ENCODE measurements around the gene DNAJC9. TPM values are rescaled to one million over a fixed set of nuclear protein-coding genes. Genes with fewer than 3 reads are reported as not detected.

The DNAJC9 gene
- total and polyA plus RNA-seq, 2 experiments from 2014 or later: 19.8 to 21.1 TPM

GRCh38 chr10:73238990-73239566 lies 8.0 kb downstream of the DNAJC9 start:
- no peak overlapping the region for H3K27ac ChIP-seq
- H3K9me2 ChIP-seq (ENCODE audit: insufficient read depth): no peaks in the 10 kb centered on the region
- TF ChIP-seq EZH2phosphoT487 (IDR thresholded peaks at IDR 0.05; ENCODE audit: insufficient read depth, low read depth) (no peak), EZH2 (IDR thresholded peaks at IDR 0.05; ENCODE audit: insufficient read depth, poor library complexity, severe bottlenecking) (no peak)
- H3K4me2 ChIP-seq (ENCODE audit: unreplicated experiment): no peak overlapping the region
- 96 to 98% methylated on average over 5 of the region's 5 CpGs for WGBS, 2 experiments (ENCODE audit: low coverage in 1 of 2, low lambda C conversion rate in 2 of 2, missing lambda C conversion rate in 2 of 2)
- H3F3A ChIP-seq (ENCODE audit: insufficient read depth): peaks cover 11% of the 10 kb centered on the region
- in situ Hi-C loops (cut with MboI): no loop called here
- no peaks in the 10 kb centered on the region for H4K20me1 ChIP-seq (ENCODE audit: insufficient read depth)
- H3K9ac ChIP-seq: no peak overlapping the region
- H3K79me2 ChIP-seq (ENCODE audit: insufficient read depth): peaks cover 34% of the 10 kb centered on the region
- peaks cover 3% of the 10 kb centered on the region for H3K4me1 ChIP-seq (ENCODE audit: insufficient read depth)
- H2AFZ ChIP-seq: no peak overlapping the region
- peaks cover 43% of the 10 kb centered on the region for H3K36me3 ChIP-seq (ENCODE audit: low read depth)
- no peak overlapping the region for H3K4me3 ChIP-seq
- H3K27me3 ChIP-seq (replicated peaks; ENCODE audit: insufficient read depth): no peaks in the 10 kb centered on the region
- DNase-seq: no peak
- no peaks in the 10 kb centered on the region for H3K9me3 ChIP-seq (ENCODE audit: low read depth)

GRCh38 chr10:73234695-73235094 lies 12.4 kb downstream of the DNAJC9 start:
- Histone ChIP-seq H3K27ac (no peak overlapping the region), H3K9me2 (ENCODE audit: insufficient read depth) (no peaks in the 10 kb centered on the region), H3K27me3 (replicated peaks; ENCODE audit: insufficient read depth) (no peaks in the 10 kb centered on the region), H2AFZ (no peak overlapping the region), H3K4me2 (ENCODE audit: unreplicated experiment) (no peak overlapping the region), H3K79me2 (ENCODE audit: insufficient read depth) (no peaks in the 10 kb centered on the region), H4K20me1 (ENCODE audit: insufficient read depth) (no peaks in the 10 kb centered on the region), H3K9me3 (ENCODE audit: low read depth) (no peaks in the 10 kb centered on the region), H3K4me3 (no peak overlapping the region), H3K36me3 (ENCODE audit: low read depth) (peaks cover 20% of the 10 kb centered on the region), H3K9ac (no peak overlapping the region), H3F3A (ENCODE audit: insufficient read depth) (peaks cover 14% of the 10 kb centered on the region; the same call in 1 of the 2 replicates), H3K4me1 (ENCODE audit: insufficient read depth) (peaks cover 8% of the 10 kb centered on the region)
- WGBS, 2 experiments (ENCODE audit: low coverage in 1 of 2, low lambda C conversion rate in 2 of 2, missing lambda C conversion rate in 2 of 2): 90% methylated on average over 7 of the region's 7 CpGs
- in situ Hi-C loops (cut with MboI): no loop called here
- no peak for TF ChIP-seq EZH2phosphoT487 (IDR thresholded peaks at IDR 0.05; ENCODE audit: insufficient read depth, low read depth)
- no peak for TF ChIP-seq EZH2 (IDR thresholded peaks at IDR 0.05; ENCODE audit: insufficient read depth, poor library complexity, severe bottlenecking)
- DNase-seq: no peak

GRCh38 chr10:73233883-73234282 lies 13.2 kb downstream of the DNAJC9 start:
- Histone ChIP-seq H3K27ac (no peak overlapping the region), H3K9ac (no peak overlapping the region), H3K4me2 (ENCODE audit: unreplicated experiment) (no peak overlapping the region), H3K4me3 (no peak overlapping the region), H3K9me2 (ENCODE audit: insufficient read depth) (no peaks in the 10 kb centered on the region), H3K79me2 (ENCODE audit: insufficient read depth) (no peaks in the 10 kb centered on the region), H3F3A (ENCODE audit: insufficient read depth) (peaks cover 14% of the 10 kb centered on the region; the same call in 1 of the 2 replicates), H3K36me3 (ENCODE audit: low read depth) (peaks cover 12% of the 10 kb centered on the region; the same call in 1 of the 2 replicates), H3K4me1 (ENCODE audit: insufficient read depth) (peaks cover 8% of the 10 kb centered on the region), H3K9me3 (ENCODE audit: low read depth) (no peaks in the 10 kb centered on the region), H3K27me3 (replicated peaks; ENCODE audit: insufficient read depth) (no peaks in the 10 kb centered on the region), H2AFZ (no peak overlapping the region), H4K20me1 (ENCODE audit: insufficient read depth) (no peaks in the 10 kb centered on the region)
- 84 to 95% methylated on average over 2 of the region's 2 CpGs for WGBS, 2 experiments (ENCODE audit: low coverage in 1 of 2, low lambda C conversion rate in 2 of 2, missing lambda C conversion rate in 2 of 2)
- TF ChIP-seq EZH2 (IDR thresholded peaks at IDR 0.05; ENCODE audit: insufficient read depth, poor library complexity, severe bottlenecking) (no peak), EZH2phosphoT487 (IDR thresholded peaks at IDR 0.05; ENCODE audit: insufficient read depth, low read depth) (no peak)
- in situ Hi-C loops (cut with MboI): no loop called here
- DNase-seq: no peak

GRCh38 chr10:73232887-73233286 lies 14.2 kb downstream of the DNAJC9 start:
- TF ChIP-seq EZH2phosphoT487 (IDR thresholded peaks at IDR 0.05; ENCODE audit: insufficient read depth, low read depth) (no peak), EZH2 (IDR thresholded peaks at IDR 0.05; ENCODE audit: insufficient read depth, poor library complexity, severe bottlenecking) (no peak)
- H3K9me3 ChIP-seq (ENCODE audit: low read depth): no peaks in the 10 kb centered on the region
- no peak overlapping the region for H3K9ac ChIP-seq
- no peak overlapping the region for H3K4me3 ChIP-seq
- no peak overlapping the region for H3K27ac ChIP-seq
- no peaks in the 10 kb centered on the region for H3K27me3 ChIP-seq (replicated peaks; ENCODE audit: insufficient read depth)
- no peaks in the 10 kb centered on the region for H3K9me2 ChIP-seq (ENCODE audit: insufficient read depth)
- no peaks in the 10 kb centered on the region for H3K79me2 ChIP-seq (ENCODE audit: insufficient read depth)
- in situ Hi-C loops (cut with MboI): no loop called here
- no peak overlapping the region for H2AFZ ChIP-seq
- no peak for DNase-seq
- WGBS, 2 experiments (ENCODE audit: low coverage in 1 of 2, low lambda C conversion rate in 2 of 2, missing lambda C conversion rate in 2 of 2): 84 to 88% methylated on average over 8 of the region's 8 CpGs
- peaks cover 14% of the 10 kb centered on the region; the same call in 1 of the 2 replicates for H3F3A ChIP-seq (ENCODE audit: insufficient read depth)
- 0 out of 2 replicates have a peak, but pooled peaks cover 10% of the 10 kb centered on the region for H3K36me3 ChIP-seq (ENCODE audit: low read depth)
- H3K4me2 ChIP-seq (ENCODE audit: unreplicated experiment): no peak overlapping the region
- peaks cover 8% of the 10 kb centered on the region for H3K4me1 ChIP-seq (ENCODE audit: insufficient read depth)
- H4K20me1 ChIP-seq (ENCODE audit: insufficient read depth): no peaks in the 10 kb centered on the region

Data from GM23248 (cell line).